Adipocyte (in vitro differentiated cells): ENCODE data around the gene MFSD6.
"Not testable (repeated sequence)": the region's sequence is repeated elsewhere in the genome, so short reads cannot be mapped to it uniquely, and the experiment has no call there.

Experiments used
- DNase-seq: peaks from one replicate; pipeline ENCODE4 v3.0.0-alpha.2; 2015; ENCODE audit warnings: low read depth
- H3K27me3 ChIP-seq: replicated peaks from 2 replicates; pipeline ENCODE4 v1.7.0; 2013; ENCODE audit warnings: mild to moderate bottlenecking, low read length, moderate library complexity; ENCODE audit not compliant: control insufficient read depth, insufficient read depth
- H3K36me3 ChIP-seq: 2 replicates; pipeline ENCODE4 v1.7.0; 2013; ENCODE audit warnings: low read length, mild to moderate bottlenecking, moderate library complexity; ENCODE audit not compliant: control insufficient read depth, insufficient read depth, severe bottlenecking
- H3K4me1 ChIP-seq: 2 replicates; pipeline ENCODE4 v1.7.0; 2013; ENCODE audit warnings: mild to moderate bottlenecking, low read length, moderate library complexity; ENCODE audit not compliant: control insufficient read depth, insufficient read depth
- H3K4me3 ChIP-seq: 2 replicates; pipeline ENCODE4 v1.7.0; 2013; ENCODE audit warnings: mild to moderate bottlenecking, low read length, moderate library complexity
- H3K9ac ChIP-seq: 2 replicates; pipeline ENCODE4 v1.7.0; 2013; ENCODE audit warnings: mild to moderate bottlenecking, low read length, moderate library complexity
- H3K9me3 ChIP-seq: 2 replicates; pipeline ENCODE4 v1.7.0; 2013; ENCODE audit warnings: mild to moderate bottlenecking, low read length, moderate library complexity; ENCODE audit not compliant: control insufficient read depth

MFSD6 gene

DNA sequence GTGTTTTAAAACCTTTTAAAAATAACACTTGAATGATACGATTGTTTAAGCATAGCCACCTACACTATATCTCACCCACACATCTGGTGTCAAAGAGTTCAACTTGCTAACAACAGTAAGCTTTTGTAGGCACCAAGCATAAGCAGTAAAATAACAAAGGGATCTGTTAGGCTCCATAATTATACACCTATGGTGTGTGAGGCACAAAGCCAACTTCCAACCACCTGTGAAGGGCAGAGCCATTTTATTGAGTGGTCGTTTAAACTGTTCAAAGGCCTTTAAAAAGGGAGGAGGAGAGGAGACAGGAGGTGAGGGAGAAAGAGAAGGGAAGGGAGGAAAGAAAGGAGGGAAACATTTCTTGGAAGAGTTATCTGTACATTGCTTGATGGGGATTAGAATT lies 98.5 kb downstream of the MFSD6 start:
- no peak for DNase-seq

DNA sequence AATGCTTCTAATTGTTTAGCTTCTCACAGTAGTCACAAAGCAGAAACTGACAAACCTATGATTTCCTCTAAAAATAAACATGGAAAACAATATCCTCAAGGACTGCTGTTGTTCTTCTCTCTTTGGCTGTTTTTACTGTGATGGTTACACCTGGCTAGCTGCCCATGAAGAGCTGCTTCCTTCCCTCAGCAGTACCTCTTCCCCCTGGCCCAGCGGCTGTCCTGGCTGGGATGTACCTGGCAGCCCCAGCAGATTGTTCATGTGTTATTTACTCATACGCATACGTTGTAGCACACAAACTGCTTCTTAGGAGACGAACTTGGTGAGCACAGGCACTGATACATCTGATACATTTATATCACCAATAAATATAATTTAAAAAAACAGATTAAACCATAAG lies 99.0 kb downstream of the MFSD6 start:
- no peaks in the 10 kb centered on the region for H3K9me3 ChIP-seq
- DNase-seq: no peak
- H3K4me1 ChIP-seq: no peaks in the 10 kb centered on the region
- H3K36me3 ChIP-seq: no peaks in the 10 kb centered on the region
- H3K9ac ChIP-seq: no peak overlapping the region
- no peak overlapping the region for H3K4me3 ChIP-seq
- H3K27me3 ChIP-seq: no peaks in the 10 kb centered on the region

More for the DNA sequence above, 98.5 kb downstream of the MFSD6 start:
- no peaks in the 10 kb centered on the region for H3K36me3 ChIP-seq
- no peak overlapping the region for H3K9ac ChIP-seq
- no peaks in the 10 kb centered on the region for H3K27me3 ChIP-seq
- H3K9me3 ChIP-seq: no peaks in the 10 kb centered on the region
- H3K4me1 ChIP-seq: no peaks in the 10 kb centered on the region
- no peak overlapping the region for H3K4me3 ChIP-seq

DNA sequence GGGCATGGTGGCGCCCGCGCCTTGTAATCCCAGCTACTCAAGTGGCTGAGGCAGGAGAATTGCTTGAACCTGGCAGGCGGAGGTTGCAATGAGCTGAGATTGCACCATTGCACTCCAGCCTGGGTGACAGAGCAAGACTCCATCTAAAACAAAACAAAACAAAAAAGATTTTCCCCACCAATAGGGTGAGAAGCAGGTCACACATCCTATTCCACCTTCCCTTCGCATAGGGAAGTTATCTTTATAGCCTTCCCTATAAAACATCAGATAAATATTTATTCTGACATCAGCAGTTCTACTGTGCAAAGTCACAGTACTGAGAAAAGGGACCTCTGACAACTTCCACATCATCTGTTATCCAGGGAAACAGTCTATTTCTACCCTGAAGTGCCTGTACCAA lies 101.7 kb downstream of the MFSD6 start:
- H3K36me3 ChIP-seq, H3K27me3 ChIP-seq, DNase-seq, H3K9me3 ChIP-seq, H3K4me1 ChIP-seq, H3K9ac ChIP-seq, H3K4me3 ChIP-seq: not testable (repeated sequence)

- DNase-seq: peak; percentile 74
- no peaks in the 10 kb centered on the region for H3K4me1 ChIP-seq
Measured at GRCh38 chr2:190511104-190511503, 102.9 kb downstream of the MFSD6 start.

DNA sequence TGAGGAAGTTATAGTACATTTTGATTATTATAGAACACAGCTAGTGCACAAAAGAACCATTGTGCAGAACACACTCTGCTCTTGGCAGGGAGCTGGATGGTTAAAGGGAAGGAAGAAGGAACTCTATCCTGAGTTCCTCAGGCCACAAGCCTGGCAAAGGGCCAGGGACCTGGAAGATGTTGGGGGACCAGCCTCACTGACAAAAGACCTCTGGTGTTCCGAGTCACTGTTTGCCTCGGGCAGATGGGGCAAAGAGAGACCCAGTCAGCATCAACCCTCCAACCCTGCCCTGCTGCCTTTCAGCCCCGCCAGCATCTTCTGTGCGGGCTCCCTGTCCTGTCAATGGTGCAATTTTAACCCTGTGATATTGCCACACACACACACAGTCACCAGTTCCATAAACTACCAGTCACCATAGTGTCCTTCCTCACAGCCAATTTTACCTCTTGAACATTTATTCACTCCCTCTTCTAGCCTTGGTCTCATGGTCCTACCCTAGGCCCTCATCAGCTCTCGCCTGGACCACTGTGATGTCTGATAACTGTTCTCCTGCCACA lies 104.5 kb downstream of the MFSD6 start:
- H3K4me3 ChIP-seq: no peak overlapping the region
- no peaks in the 10 kb centered on the region for H3K27me3 ChIP-seq
- no peaks in the 10 kb centered on the region for H3K4me1 ChIP-seq
- DNase-seq: no peak
- no peaks in the 10 kb centered on the region for H3K9me3 ChIP-seq
- H3K9ac ChIP-seq: no peak overlapping the region
- H3K36me3 ChIP-seq: peaks cover 4% of the 10 kb centered on the region

More at GRCh38 chr2:190511104-190511503, 102.9 kb downstream of the MFSD6 start:
- H3K9ac ChIP-seq: no peak overlapping the region
- no peaks in the 10 kb centered on the region for H3K9me3 ChIP-seq
- H3K4me3 ChIP-seq: no peak overlapping the region
- peaks cover 4% of the 10 kb centered on the region for H3K36me3 ChIP-seq
- no peaks in the 10 kb centered on the region for H3K27me3 ChIP-seq

- H3K36me3 ChIP-seq: peaks cover 4% of the 10 kb centered on the region
- no peaks in the 10 kb centered on the region for H3K4me1 ChIP-seq
- H3K9me3 ChIP-seq: no peaks in the 10 kb centered on the region
- no peak overlapping the region for H3K9ac ChIP-seq
- H3K27me3 ChIP-seq: no peaks in the 10 kb centered on the region
- H3K4me3 ChIP-seq: no peak overlapping the region
- DNase-seq: no peak
Measured at GRCh38 chr2:190513877-190514276, 105.7 kb downstream of the MFSD6 start.

GRCh38 chr2:190514676-190515075 lies 106.5 kb downstream of the MFSD6 start:
- peaks cover 4% of the 10 kb centered on the region for H3K36me3 ChIP-seq
- no peak for DNase-seq
- no peak overlapping the region for H3K9ac ChIP-seq
- no peak overlapping the region for H3K4me3 ChIP-seq
- no peaks in the 10 kb centered on the region for H3K27me3 ChIP-seq
- no peaks in the 10 kb centered on the region for H3K4me1 ChIP-seq
- H3K9me3 ChIP-seq: no peaks in the 10 kb centered on the region

- no peak for DNase-seq
- no peaks in the 10 kb centered on the region for H3K27me3 ChIP-seq
Measured at GRCh38 chr2:190515687-190516086, 107.5 kb downstream of the MFSD6 start.

DNA sequence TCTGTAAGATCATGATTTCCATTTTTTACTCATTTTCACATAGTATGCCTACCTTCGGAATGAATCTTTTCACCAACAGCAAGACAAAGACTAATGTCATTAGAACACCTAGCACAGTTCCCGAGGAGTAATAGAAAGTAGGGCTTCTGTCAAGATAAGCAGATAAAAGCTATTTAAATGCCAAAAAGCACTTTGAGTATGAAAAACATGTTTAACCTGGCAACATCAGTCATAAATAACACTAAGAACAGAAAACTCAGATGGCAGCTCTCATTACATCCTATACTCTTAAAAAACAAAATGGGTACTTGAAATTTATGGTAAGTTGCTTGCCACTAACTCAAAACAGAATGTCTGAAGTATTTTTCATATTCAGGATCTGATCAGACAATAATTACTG lies 109.3 kb downstream of the MFSD6 start:
- no peak overlapping the region for H3K4me3 ChIP-seq
- no peaks in the 10 kb centered on the region for H3K27me3 ChIP-seq
- DNase-seq: no peak
- H3K9me3 ChIP-seq: no peaks in the 10 kb centered on the region
- H3K4me1 ChIP-seq: no peaks in the 10 kb centered on the region
- peaks cover 4% of the 10 kb centered on the region for H3K36me3 ChIP-seq
- no peak overlapping the region for H3K9ac ChIP-seq

More at GRCh38 chr2:190515687-190516086, 107.5 kb downstream of the MFSD6 start:
- H3K4me3 ChIP-seq: no peak overlapping the region
- no peak overlapping the region for H3K9ac ChIP-seq
- peaks cover 4% of the 10 kb centered on the region for H3K36me3 ChIP-seq
- H3K4me1 ChIP-seq: no peaks in the 10 kb centered on the region
- no peaks in the 10 kb centered on the region for H3K9me3 ChIP-seq

DNA sequence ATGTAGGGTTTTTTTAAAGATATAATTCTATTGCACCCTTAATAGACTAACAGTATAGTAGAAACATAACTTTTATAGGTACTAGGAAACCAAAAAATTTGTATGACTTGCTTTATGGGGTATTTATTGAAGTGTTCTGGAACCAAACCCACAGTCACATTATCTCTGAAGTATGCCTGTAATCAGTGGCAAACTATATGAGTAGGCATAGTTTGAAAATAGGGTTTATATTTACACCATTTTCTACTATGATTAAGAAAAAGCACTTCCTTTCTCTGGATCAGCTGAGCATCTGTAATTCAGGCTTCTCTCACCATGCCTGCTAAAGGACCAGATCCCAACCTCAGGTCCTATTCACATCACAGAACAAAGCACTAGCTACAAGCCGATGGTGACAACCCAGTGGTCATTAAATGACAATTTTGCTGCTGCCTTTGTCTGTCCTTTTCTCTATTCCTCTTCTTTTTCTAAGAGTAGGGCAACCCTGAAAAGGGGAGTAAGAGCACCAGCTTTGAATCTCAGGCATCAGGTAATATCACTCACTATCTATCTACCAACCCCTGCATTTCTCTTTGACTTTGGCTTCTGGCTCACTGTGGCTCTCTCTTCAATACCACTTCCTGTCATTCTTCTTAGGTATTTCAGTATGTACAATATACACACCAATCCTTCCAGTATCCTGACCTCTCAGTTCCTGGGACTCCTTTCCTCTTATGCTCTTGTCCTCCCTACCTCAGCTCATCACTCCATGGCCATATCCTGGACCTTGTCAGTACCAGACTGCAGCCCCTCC lies 112.0 kb downstream of the MFSD6 start:
- Histone ChIP-seq H3K9me3 (no peaks in the 10 kb centered on the region), H3K4me1 (no peaks in the 10 kb centered on the region), H3K36me3 (no peaks in the 10 kb centered on the region), H3K9ac (no peak overlapping the region), H3K4me3 (no peak overlapping the region), H3K27me3 (no peaks in the 10 kb centered on the region)
- DNase-seq: no peak

DNA sequence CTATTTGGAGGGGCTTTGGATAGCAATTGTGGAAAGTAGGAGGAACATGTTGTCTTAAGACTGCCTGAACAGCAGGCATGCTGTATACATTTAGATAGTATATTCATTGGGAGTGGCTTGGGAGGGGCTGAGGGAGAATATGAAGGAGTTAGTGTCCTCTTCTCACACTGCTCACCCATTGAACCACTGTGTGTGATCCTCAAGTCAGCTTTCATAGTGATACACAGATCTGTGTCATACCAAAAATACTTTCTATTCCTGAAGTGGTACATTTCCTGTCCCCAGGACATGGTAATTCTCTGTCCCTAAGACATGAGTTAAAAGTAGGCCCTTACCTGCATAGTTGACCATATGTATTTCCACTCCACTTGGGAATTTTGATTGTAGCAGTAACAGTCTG lies 116.8 kb downstream of the MFSD6 start:
- Histone ChIP-seq H3K27me3 (no peaks in the 10 kb centered on the region), H3K4me1 (peaks cover 19% of the 10 kb centered on the region), H3K9me3 (no peaks in the 10 kb centered on the region), H3K4me3 (no peak overlapping the region), H3K36me3 (no peaks in the 10 kb centered on the region), H3K9ac (no peak overlapping the region)
- no peak for DNase-seq
